ENCODE measurements around the gene NRG3.

NRG3 gene

GRCh38 chr10:82576093-82576492, 701.1 kb downstream of the NRG3 start:
- DNase-seq (ENCODE audit: low spot score) = no peak
- in situ Hi-C loops (cut with MboI; ENCODE audit: low pct_unique_long_range_greater_than_20kb, low sequenced_read_pairs, unreplicated experiment) = no loop called here
- TF ChIP-seq CTCF (IDR thresholded peaks at IDR 0.05; ENCODE audit: extremely low read depth, insufficient read depth, missing control alignments) = no peak

GRCh38 chr10:82581940-82582339, 706.9 kb downstream of the NRG3 start:
- TF ChIP-seq CTCF (IDR thresholded peaks at IDR 0.05; ENCODE audit: extremely low read depth, insufficient read depth, missing control alignments) = no peak
- in situ Hi-C loops (cut with MboI; ENCODE audit: low pct_unique_long_range_greater_than_20kb, low sequenced_read_pairs, unreplicated experiment) = no loop called here
- DNase-seq (ENCODE audit: low spot score) = no peak

GRCh38 chr10:82591421-82591820, 716.4 kb downstream of the NRG3 start:
- no peak for DNase-seq (ENCODE audit: low spot score)
- TF ChIP-seq CTCF (IDR thresholded peaks at IDR 0.05; ENCODE audit: extremely low read depth, insufficient read depth, missing control alignments) = no peak
- in situ Hi-C loops (cut with MboI; ENCODE audit: low pct_unique_long_range_greater_than_20kb, low sequenced_read_pairs, unreplicated experiment) = no loop called here

- no peak for TF ChIP-seq CTCF (IDR thresholded peaks at IDR 0.05; ENCODE audit: extremely low read depth, insufficient read depth, missing control alignments)
- in situ Hi-C loops (cut with MboI; ENCODE audit: low pct_unique_long_range_greater_than_20kb, low sequenced_read_pairs, unreplicated experiment) = no loop called here
- DNase-seq (ENCODE audit: low spot score) = no peak
These were observed 722.8 kb downstream of the NRG3 start for GRCh38 chr10:82597840-82598239.

GRCh38 chr10:82609845-82610244, 734.9 kb downstream of the NRG3 start:
- no peak for DNase-seq (ENCODE audit: low spot score)
- TF ChIP-seq CTCF (IDR thresholded peaks at IDR 0.05; ENCODE audit: extremely low read depth, insufficient read depth, missing control alignments) = no peak
- in situ Hi-C loops (cut with MboI; ENCODE audit: low pct_unique_long_range_greater_than_20kb, low sequenced_read_pairs, unreplicated experiment) = no loop called here

- no peak for TF ChIP-seq CTCF (IDR thresholded peaks at IDR 0.05; ENCODE audit: extremely low read depth, insufficient read depth, missing control alignments)
- in situ Hi-C loops (cut with MboI; ENCODE audit: low pct_unique_long_range_greater_than_20kb, low sequenced_read_pairs, unreplicated experiment) = no loop called here
- DNase-seq (ENCODE audit: low spot score) = no peak
These were observed 743.0 kb downstream of the NRG3 start for GRCh38 chr10:82618007-82618406.

GRCh38 chr10:82621680-82622079, 746.7 kb downstream of the NRG3 start:
- no peak for DNase-seq (ENCODE audit: low spot score)
- in situ Hi-C loops (cut with MboI; ENCODE audit: low pct_unique_long_range_greater_than_20kb, low sequenced_read_pairs, unreplicated experiment) = no loop called here
- TF ChIP-seq CTCF (IDR thresholded peaks at IDR 0.05; ENCODE audit: extremely low read depth, insufficient read depth, missing control alignments) = no peak

Data from GM13977 (cell line).